Panc1 (cell line): ENCODE measurements around the gene DNAH12. TPM values are rescaled to one million over a fixed set of nuclear protein-coding genes. Genes with fewer than 3 reads are reported as not detected.

Source experiments
- ATAC-seq: fragments of 200-7000 bp; cut with Tn5 transposase; 2 replicates; pipeline ENCODE4 v1.9.1; 2020; ENCODE audit warnings: mild to moderate bottlenecking, moderate library complexity
- BruUV-seq: library from RNA; stranded (reverse); fragments of 400-500 nt; replicated peaks from 2 replicates; lab custom pipeline; 2021; lab: Mats Ljungman, UMichigan
- CTCF ChIA-PET: fragments of 300-600 bp; sonication (Branson Sonifier 250); formaldehyde crosslinking; loops from one replicate; lab custom pipeline; 2022; ENCODE audit warnings: antibody characterized with exemption; lab: Charles Lee
- POLR2A ChIA-PET: fragments of 300-600 bp; sonication (Branson Sonifier 250); formaldehyde crosslinking; loops from one replicate; lab custom pipeline; 2022; ENCODE audit warnings: antibody characterized with exemption; lab: Charles Lee
- DNase-seq: peaks from one replicate; pipeline ENCODE4 v3.0.0-alpha.2; 2010; ENCODE audit warnings: low read depth, low spot score
- H3K27ac ChIP-seq: 2 replicates; pipeline ENCODE4 v1.5.1; 2011; ENCODE audit warnings: mild to moderate bottlenecking, low read length, inconsistent platforms
- H3K27me3 ChIP-seq: fragments of 200-500 bp; sonication (Bioruptor generic); 2 replicates; pipeline ENCODE4 v1.6.0; 2014; ENCODE audit warnings: low read length, inconsistent platforms; ENCODE audit not compliant: control insufficient read depth, insufficient read depth
- H3K36me3 ChIP-seq: fragments of 200-500 bp; sonication (Bioruptor generic); 2 replicates; pipeline ENCODE4 v1.5.1; 2014; ENCODE audit warnings: inconsistent platforms, mild to moderate bottlenecking, low read length, moderate library complexity; ENCODE audit not compliant: control insufficient read depth, insufficient read depth
- H3K4me1 ChIP-seq: 2 replicates; pipeline ENCODE4 v1.5.1; 2011; ENCODE audit warnings: inconsistent platforms, mild to moderate bottlenecking, low read length, moderate library complexity; ENCODE audit not compliant: control insufficient read depth, insufficient read depth
- H3K4me3 ChIP-seq, 2 experiments: 2 replicates each; pipeline ENCODE4 v1.5.1; 2011 to 2012; ENCODE audit warnings: low read depth in 2 of 2, low read length in 2 of 2, mild to moderate bottlenecking in 2 of 2, inconsistent platforms in 1 of 2, moderate library complexity in 1 of 2
- H3K9me3 ChIP-seq: fragments of 200-500 bp; sonication (Bioruptor generic); 2 replicates; pipeline ENCODE4 v1.5.1; 2014; ENCODE audit warnings: low read depth, mild to moderate bottlenecking, inconsistent platforms, low read length, moderate library complexity; ENCODE audit not compliant: control insufficient read depth, insufficient read depth
- POLR2AphosphoS5 ChIP-seq: IDR thresholded peaks from 2 replicates; pipeline ENCODE4 v1.6.1; 2012; ENCODE audit warnings: mild to moderate bottlenecking, low read depth, low read length, moderate library complexity
- SIN3A ChIP-seq: IDR thresholded peaks from 2 replicates; pipeline ENCODE4 v1.6.1; 2012; ENCODE audit warnings: low read depth, mild to moderate bottlenecking, low read length, moderate library complexity, borderline replicate concordance; ENCODE audit not compliant: insufficient read depth
- TCF7L2 ChIP-seq: IDR thresholded peaks from 2 replicates; pipeline ENCODE4 v1.6.1; 2011; ENCODE audit warnings: mild to moderate bottlenecking, low read depth, low read length, inconsistent platforms
- in situ Hi-C: cut with HindIII; loops from 2 replicates; pipeline ENCODE4 v1.10.0; 2016; ENCODE audit warnings: low sequenced_read_pairs, low pct_unique_long_range_greater_than_20kb
- intact Hi-C: fragments of 100-400 bp; cut with micrococcal nuclease; formaldehyde crosslinking; loops from one replicate; pipeline ENCODE4 v1.10.0; 2022; ENCODE audit not compliant: unreplicated experiment
- total RNA-seq: library from RNA; stranded (reverse); gene quantifications from one replicate; pipeline ENCODE4 v1.2.1, GENCODE V29; 2021; ENCODE audit not compliant: unreplicated experiment
- TF ChIP-seq, protein P1 (sequence below): fragments of 450-650 bp; IDR thresholded peaks from 2 replicates; pipeline ENCODE4 v1.5.1; 2017; ENCODE audit warnings: mild to moderate bottlenecking
- TF ChIP-seq, protein P2 (sequence below), 2 experiments: IDR thresholded peaks; 2 replicates each; pipeline ENCODE4 v1.6.1; 2011 to 2012; ENCODE audit warnings: low read depth in 2 of 2, control low read depth in 1 of 2, low read length in 1 of 2, mild to moderate bottlenecking in 1 of 2, moderate library complexity in 1 of 2; ENCODE audit not compliant: insufficient read depth in 1 of 2

DNAH12 gene
- total RNA-seq, 1 experiment from 2014 or later: 0.21 TPM

DNA sequence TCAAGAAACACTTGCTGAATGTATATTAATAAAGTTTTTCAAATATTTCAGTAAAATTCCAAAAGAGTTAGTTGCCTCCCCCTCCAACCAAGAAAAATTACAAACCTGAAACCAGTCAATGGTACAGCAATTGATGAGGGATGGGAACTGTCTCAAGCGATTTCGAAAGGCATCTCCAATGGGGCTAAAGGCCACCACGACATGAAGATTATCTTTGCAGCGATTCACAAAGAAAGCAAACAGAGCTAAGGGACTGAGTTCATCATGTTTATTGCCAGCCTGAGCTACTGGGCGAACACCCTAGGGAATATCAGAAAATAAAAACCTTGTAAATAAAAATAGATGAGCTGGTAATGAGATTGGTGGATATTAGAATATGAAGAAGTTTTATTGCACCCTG, 152.4 kb downstream of the DNAH12 start:
- in situ Hi-C loops: no loop called here
- POLR2A ChIA-PET: no interaction called here

DNA sequence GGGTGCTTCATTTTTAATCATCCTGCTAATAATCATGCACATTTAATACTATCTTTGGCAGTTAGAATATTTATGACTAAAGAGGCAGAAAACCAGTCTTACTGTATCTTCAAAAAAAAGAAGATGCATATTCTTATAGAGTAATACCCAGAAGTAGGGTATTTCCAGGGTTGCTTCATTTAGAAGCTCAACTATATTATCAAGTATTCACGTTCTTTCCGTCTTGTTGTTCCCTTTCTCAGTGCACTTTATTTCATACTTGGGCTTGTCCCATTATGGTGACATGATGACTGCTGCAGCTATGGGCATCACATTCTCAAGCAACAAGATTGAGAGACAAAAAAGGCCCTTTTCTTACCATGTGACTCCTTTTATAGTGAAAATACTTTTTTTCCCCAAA, 154.9 kb downstream of the DNAH12 start:
- no peak overlapping the region for H3K27ac ChIP-seq
- BruUV-seq: no TSS peak
- no peaks in the 10 kb centered on the region for H3K9me3 ChIP-seq
- no peak for DNase-seq
- intact Hi-C loops (no loop called here), in situ Hi-C loops (no loop called here)
- ChIA-PET CTCF (no interaction called here), POLR2A (no interaction called here)
- no peak overlapping the region for H3K4me3 ChIP-seq
- no peaks in the 10 kb centered on the region for H3K4me1 ChIP-seq
- ATAC-seq: no peak
- no peaks in the 10 kb centered on the region for H3K27me3 ChIP-seq
- TF ChIP-seq SIN3A: no peak
- no peak for TF ChIP-seq POLR2AphosphoS5
- TF ChIP-seq, protein P1, sequence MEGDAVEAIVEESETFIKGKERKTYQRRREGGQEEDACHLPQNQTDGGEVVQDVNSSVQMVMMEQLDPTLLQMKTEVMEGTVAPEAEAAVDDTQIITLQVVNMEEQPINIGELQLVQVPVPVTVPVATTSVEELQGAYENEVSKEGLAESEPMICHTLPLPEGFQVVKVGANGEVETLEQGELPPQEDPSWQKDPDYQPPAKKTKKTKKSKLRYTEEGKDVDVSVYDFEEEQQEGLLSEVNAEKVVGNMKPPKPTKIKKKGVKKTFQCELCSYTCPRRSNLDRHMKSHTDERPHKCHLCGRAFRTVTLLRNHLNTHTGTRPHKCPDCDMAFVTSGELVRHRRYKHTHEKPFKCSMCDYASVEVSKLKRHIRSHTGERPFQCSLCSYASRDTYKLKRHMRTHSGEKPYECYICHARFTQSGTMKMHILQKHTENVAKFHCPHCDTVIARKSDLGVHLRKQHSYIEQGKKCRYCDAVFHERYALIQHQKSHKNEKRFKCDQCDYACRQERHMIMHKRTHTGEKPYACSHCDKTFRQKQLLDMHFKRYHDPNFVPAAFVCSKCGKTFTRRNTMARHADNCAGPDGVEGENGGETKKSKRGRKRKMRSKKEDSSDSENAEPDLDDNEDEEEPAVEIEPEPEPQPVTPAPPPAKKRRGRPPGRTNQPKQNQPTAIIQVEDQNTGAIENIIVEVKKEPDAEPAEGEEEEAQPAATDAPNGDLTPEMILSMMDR: no peak
- TF ChIP-seq, protein P2, sequence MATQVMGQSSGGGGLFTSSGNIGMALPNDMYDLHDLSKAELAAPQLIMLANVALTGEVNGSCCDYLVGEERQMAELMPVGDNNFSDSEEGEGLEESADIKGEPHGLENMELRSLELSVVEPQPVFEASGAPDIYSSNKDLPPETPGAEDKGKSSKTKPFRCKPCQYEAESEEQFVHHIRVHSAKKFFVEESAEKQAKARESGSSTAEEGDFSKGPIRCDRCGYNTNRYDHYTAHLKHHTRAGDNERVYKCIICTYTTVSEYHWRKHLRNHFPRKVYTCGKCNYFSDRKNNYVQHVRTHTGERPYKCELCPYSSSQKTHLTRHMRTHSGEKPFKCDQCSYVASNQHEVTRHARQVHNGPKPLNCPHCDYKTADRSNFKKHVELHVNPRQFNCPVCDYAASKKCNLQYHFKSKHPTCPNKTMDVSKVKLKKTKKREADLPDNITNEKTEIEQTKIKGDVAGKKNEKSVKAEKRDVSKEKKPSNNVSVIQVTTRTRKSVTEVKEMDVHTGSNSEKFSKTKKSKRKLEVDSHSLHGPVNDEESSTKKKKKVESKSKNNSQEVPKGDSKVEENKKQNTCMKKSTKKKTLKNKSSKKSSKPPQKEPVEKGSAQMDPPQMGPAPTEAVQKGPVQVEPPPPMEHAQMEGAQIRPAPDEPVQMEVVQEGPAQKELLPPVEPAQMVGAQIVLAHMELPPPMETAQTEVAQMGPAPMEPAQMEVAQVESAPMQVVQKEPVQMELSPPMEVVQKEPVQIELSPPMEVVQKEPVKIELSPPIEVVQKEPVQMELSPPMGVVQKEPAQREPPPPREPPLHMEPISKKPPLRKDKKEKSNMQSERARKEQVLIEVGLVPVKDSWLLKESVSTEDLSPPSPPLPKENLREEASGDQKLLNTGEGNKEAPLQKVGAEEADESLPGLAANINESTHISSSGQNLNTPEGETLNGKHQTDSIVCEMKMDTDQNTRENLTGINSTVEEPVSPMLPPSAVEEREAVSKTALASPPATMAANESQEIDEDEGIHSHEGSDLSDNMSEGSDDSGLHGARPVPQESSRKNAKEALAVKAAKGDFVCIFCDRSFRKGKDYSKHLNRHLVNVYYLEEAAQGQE (IDR thresholded peaks at IDR 0.05; ENCODE audit: insufficient read depth in 1 of 2, low read depth in 2 of 2, low read length in 1 of 2): no peak
- no peak for TF ChIP-seq TCF7L2
- no peaks in the 10 kb centered on the region for H3K36me3 ChIP-seq

More for the DNA sequence above, 152.4 kb downstream of the DNAH12 start:
- CTCF ChIA-PET: interaction anchor here (0.6 kb wide), 1 partner anchor 115 kb away, joined by 3 read pairs; no protein-coding TSS in a partner anchor
- H3K27me3 ChIP-seq: no peaks in the 10 kb centered on the region
- intact Hi-C loops: no loop called here
- H3K4me3 ChIP-seq: no peak overlapping the region
- TF ChIP-seq, protein P1: no peak
- TF ChIP-seq, protein P2 (IDR thresholded peaks at IDR 0.05; ENCODE audit: insufficient read depth in 1 of 2, low read depth in 2 of 2, low read length in 1 of 2): no peak
- TF ChIP-seq TCF7L2: no peak
- no peak for TF ChIP-seq SIN3A
- TF ChIP-seq POLR2AphosphoS5: no peak
- ATAC-seq (no peak), DNase-seq (no peak)
- no TSS peak for BruUV-seq
- no peaks in the 10 kb centered on the region for H3K9me3 ChIP-seq
- H3K27ac ChIP-seq: no peak overlapping the region
- H3K4me1 ChIP-seq: no peaks in the 10 kb centered on the region
- no peaks in the 10 kb centered on the region for H3K36me3 ChIP-seq
